Heart left ventricle (tissue), 13 donors: ENCODE measurements around the gene HOXB7.

Experiments
- POLR2A ChIP-seq, 2 donors: fragments of 450-650 bp; IDR thresholded peaks; one replicate each; pipeline ENCODE4 v1.6.1; 2017; ENCODE audit warnings: antibody characterized with exemption in 2 of 2, mild to moderate bottlenecking in 2 of 2, moderate library complexity in 2 of 2
- TF ChIP-seq, protein P1 (sequence below), 12 donors: fragments of 200-600 bp; sonication (generic) in 4 of 12; IDR thresholded peaks; one replicate each; pipeline versions ENCODE4 v1.5.0 to v1.8.0; 2018 to 2022; ENCODE audit warnings: antibody characterized with exemption in 12 of 12, mild to moderate bottlenecking in 5 of 12
- donor health status: ischemic (EF 13 %, LVEDD 7.1; RV severe dilation, severe dysfunction).
- donor health status: DM: no; HTN: yes; CAD: no.
- donor health status: DM: no; HTN: no; CAD: no.
- donor health status: ischemic (EF 25% LVEDD 6.9; RV normal size, moderate dysfunction).
- donor health status: ischemic (EF 25% LVEDD 5.7; RV mildly dilated, moderate dysfunction).
- donor health status: ischemic (EF 35%, LVEDD 5.7; RV mildly dilated, moderate dysfunction).
- donor health status: nonischemic (EF 11% LVEDD 7.7; RV severe dilation, severe dysfunction).
- donor health status: DM: yes; HTN: yes; CAD: no.
- donor health status: PGD.
- donor health status: ischemic (EF 29% LVEDD 5.4; RV normal size, mild dysfunction).
- donor health status: nonischemic (EF 23%, LVEDD 6.1; RV moderate dilation, normal function).

DNA sequence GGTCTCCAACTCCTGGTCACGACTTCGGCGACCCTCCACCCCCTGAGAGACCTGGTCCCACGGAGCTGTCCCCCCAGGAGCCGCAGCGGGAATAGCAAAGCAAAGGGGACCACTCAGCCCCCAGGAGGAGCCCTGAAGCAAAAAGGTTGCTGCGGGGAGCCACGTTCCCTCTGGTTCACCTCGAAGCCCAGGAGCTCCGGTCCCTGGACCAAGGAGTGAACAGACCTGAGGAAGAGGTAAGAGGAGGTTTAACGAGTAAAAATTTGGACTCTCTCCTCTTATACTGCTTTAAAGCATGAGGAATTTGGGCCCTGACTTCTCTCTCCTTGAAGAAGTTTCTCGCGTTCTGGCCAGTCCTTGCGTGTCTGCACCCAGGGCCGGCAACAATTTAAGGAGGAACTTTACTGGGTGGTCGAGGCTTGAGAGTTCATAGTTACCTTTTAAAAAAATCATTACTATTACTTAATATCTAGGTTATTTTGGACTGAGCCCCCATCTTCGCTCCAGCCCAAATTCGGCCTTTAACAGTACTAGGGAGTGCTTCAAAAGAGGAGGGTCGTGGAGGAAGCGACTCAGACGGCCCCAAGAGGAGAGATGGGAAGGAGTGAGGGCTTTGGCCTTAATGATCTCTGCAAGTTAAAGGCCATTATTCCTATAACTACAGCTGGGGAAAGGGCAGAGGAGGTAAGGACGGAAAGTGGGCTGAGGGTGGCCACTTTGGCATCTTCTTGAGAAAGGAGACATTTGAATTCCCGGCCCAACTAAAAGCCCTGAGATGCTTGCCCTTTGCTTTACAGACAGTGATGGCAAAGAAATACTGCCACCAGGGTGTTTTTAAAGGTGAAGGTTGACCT, 32.3 kb upstream of the HOXB7 start:
- TF ChIP-seq, protein P1, sequence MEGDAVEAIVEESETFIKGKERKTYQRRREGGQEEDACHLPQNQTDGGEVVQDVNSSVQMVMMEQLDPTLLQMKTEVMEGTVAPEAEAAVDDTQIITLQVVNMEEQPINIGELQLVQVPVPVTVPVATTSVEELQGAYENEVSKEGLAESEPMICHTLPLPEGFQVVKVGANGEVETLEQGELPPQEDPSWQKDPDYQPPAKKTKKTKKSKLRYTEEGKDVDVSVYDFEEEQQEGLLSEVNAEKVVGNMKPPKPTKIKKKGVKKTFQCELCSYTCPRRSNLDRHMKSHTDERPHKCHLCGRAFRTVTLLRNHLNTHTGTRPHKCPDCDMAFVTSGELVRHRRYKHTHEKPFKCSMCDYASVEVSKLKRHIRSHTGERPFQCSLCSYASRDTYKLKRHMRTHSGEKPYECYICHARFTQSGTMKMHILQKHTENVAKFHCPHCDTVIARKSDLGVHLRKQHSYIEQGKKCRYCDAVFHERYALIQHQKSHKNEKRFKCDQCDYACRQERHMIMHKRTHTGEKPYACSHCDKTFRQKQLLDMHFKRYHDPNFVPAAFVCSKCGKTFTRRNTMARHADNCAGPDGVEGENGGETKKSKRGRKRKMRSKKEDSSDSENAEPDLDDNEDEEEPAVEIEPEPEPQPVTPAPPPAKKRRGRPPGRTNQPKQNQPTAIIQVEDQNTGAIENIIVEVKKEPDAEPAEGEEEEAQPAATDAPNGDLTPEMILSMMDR (IDR thresholded peaks at IDR 0.05), result no peak
- TF ChIP-seq POLR2A (IDR thresholded peaks at IDR 0.05), result no peak
